GM18511 (cell line): Measurements from ENCODE around the gene RAB38.
A peak's percentile ranks its signal among the peaks of the same experiment; 100 is the strongest.

ENCODE experiments used
- ATAC-seq: cut with Tn5 transposase; IDR thresholded peaks from one replicate; pipeline ENCODE4 v1.9.1; 2021; ENCODE audit warnings: mild to moderate bottlenecking, moderate library complexity; ENCODE audit not compliant: unreplicated experiment

Gene RAB38

DNA sequence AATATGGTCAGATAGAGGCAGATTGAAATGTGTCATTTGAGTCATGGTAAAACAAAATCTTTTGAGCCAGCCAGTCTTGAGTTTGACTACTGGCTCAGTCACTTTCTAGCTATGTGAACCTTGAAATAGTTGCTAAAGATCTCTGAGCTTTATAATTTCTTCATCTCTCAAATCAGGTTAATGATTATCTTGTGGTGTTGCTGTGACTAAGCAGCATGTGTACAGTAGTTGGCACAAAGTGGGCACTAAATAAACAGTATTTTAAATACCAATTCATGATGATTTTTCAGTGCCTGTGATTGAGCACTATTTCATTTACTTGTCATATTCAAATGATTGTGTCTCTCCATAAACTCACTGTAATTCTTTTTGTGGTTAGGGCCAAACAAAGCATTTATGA, 70.8 kb downstream of the RAB38 start:
- peak; percentile 64 for ATAC-seq

DNA sequence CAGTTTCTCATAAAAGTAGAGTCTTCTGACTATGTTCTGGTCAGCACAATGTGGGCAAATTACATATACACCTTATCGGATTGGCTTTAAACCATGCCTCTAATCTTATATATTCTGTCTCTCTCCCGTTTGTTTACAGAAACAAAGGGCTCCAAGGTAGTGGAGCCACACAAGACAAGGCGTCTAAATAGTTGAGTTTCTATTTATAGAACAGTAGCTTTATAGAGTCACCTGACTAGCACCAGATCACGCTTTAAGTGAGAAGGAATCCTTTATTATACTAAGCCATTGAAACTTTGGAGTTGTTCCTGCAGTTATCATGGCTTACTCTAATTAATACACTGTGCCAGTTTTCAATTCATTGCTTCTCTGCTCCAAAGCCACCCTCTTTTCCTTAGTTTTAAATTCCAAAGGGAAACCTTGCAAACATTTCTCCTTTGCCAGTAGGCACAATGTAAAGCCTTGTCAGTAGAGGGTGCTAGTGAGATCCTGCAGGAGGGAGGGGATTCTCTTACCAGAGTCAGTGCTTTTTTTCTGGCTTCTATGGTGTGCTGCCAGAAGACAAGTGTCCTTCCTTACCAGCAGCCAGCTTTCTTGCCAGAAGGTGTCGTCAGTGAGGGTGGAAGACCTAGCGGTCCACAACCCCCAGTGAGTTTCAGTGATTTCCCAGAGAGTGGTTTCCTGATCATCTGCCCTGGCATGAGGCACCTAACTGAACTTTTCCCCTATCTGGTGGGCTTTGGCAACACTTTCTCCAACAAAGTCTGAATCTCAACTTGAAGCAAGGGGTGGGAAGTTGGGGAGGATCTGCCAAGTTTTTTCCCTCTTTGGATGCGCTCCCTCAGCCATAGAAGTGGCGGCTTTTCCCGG, 71.7 kb downstream of the RAB38 start:
- ATAC-seq = peak; percentile 84

DNA sequence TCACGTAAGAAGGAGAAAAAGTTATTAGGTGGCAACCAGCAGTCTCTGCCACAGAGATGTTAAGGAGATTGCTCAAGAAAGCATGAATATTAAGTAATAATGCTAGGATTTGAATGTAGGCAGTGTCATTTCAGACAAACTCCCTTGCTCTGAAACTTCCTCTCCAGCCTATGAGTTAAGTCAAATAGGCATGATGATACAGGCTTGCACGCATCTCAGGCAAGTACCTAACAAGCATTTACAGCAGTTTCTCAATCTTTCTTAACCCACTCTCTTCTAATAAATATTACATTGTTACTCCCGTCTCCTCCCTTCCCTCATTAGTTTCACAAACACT, 72.7 kb downstream of the RAB38 start:
- ATAC-seq = no peak

DNA sequence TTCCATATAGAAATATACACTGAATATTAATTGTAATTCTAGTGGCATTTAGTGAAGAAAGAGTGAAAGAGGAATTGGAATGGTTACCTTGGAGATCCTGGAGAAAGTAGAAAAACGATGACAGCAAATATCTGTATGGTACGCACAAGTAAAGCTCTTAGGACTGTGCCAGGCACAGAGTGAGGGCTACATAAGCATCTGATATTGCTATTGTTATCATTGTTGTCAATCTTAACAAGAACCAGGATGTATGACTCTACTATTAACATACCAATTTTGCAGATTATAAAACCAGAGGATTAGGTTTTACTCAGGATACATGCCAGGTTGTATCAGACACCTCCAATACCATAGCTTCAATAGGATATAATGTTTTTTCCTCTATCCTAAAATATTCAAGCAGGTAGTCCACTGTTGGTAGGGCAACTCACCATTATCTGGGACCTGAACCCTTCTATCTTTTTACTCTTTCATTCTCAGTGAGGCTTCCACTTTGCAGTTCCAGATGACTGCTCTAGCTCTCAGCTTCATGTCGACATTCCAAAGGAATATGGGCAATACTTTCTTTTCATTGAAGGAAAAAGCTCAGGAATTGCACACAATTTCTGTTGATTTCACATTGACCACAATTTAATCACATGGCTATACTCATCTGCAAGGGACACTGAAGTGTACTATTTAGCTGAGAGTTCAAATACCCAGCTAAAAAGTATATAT, 73.2 kb downstream of the RAB38 start:
- ATAC-seq = no peak

DNA sequence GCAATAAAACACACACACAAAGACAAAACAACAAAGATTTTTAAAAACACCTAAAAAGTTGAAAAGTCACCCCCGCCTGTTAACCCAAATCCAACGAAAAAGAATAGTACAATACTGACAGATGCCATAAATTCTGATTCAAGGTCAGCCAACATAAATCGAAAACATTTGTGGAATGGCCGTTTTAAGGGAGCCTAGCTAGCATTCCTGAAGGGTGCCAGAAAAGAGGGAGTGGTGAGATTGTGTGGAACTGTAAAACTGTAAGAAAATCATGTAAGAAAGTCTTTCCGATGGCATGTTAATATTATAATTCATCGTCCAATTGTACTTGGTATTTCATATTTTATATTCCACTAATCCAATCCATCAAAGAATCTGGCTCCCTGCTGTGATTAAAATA, 75.1 kb downstream of the RAB38 start:
- ATAC-seq = no peak

DNA sequence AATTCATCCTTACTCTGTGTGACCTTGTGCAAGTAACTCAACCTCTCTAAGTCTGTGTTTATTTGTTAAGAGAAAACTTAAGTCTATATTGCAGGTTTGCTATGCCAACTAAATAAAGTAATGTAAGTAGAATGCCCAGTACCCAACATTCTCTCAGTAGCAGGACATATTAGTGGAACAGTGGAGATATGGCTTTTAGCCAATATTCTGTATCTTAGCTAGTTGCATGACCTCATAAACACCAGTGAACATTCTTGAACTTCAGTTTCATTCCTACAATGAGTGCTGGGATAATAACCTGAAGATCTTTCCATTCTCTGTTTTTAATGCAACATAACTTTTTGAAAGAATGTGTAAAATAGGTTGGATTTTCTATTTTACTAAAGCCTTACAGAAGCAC, 77.0 kb downstream of the RAB38 start:
- ATAC-seq = no peak

DNA sequence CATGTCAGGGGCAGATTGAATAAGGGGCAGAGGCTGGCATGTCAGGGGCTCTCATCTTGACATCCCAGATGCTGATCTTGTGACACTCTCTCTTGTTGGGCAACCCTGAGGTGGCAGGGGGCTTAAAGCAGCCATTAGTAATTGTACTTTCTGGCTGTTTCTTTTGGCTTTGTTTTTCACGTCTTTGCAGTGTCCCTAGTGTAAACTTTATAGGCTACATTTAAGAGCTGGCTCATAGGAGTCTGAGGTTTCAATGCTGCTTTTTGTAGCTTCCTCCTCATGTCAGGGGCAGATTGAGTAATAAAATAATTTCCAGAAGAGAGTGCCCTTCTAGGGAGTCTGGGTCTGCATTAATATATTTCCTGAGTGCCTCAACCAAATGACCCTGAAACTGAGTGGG, 86.1 kb downstream of the RAB38 start:
- ATAC-seq = no peak

DNA sequence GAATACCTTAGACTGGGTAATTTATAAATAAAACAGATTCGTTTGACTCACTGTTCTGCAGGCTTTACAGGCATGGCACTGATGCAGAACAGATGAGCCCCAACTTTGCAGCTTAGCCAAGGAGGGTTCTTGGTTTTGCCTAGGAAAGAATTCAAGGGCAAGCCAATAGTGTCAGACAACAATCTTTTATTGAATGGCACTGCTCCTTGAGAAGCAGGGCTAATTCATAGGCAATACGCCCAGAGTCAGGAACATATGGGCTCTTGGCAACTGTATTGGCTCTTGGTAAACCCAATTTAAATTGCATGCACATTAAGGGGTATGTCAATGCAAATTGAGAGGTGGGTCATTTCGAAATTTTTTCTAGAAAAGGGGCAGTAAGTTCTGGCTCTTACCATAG, 87.9 kb downstream of the RAB38 start:
- ATAC-seq = no peak

DNA sequence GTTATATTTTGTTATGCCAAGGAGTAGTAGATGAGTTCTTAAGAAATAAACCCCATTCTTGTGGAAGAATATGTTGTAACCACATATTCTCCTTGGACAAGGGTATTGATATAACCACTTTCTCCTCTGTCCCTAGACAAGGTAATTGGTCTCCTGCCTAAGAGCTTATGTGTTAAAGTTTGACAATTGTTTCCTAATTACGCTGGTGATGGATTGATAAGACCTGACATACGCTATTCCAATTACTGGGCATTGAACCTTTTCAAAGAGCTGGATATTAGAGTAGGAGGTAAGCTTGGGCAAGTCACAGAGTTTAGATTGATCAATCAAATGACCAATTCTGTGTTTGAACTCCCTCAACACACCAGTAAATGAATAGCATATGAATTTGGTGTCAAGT, 88.9 kb downstream of the RAB38 start:
- no peak for ATAC-seq

DNA sequence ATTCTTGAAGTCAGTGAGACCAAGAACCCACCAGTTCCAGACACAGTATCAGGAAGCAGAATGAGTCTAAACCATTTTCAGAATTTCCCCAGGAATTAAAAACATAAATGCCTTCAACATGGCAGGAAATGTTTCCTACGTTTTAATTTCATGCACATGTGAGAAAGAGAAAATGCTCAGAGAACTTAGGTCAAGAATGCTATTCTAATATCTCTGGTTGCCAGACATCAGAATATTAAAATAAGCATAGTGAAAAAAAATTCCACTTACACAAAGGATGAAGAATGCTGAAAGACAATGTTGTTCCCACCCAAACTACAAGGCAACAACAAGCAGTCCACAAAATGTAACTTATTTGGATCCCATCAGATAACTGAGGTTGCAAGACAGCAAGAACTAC, 104.8 kb downstream of the RAB38 start:
- ATAC-seq = no peak

DNA sequence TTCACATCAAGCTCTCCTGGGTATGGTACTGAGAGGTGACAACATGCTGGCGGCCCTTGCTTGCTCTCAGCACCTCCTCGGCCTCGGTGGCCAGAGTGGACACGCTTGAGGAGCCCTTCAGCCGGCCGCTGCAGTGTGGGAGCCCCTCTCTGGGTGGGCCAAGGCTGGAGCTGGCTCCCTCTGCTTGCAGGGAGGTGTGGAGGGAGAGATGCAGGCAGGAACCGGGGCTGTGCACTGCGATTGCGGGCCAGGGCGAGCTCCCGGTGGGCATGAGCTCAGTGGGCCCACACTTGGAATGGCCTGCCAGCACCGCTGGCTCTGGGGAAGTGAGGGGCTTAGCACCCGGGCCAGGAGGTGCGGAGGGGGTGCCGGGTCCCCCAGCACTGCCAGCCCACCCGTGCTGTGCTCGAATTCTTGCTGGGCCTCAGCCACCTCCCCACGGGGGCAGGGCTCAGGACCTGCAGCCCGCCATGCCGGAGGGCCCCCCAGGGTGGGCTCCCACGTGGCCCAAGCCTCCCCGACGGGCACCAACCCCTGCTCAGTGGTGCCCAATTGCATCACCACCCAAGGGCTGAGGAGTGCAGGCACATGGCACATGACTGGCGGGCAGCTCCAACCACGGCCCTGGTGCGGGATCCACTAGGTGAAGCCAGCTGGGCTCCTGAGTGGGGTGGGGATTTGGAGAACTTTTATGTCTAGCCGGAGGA, 106.2 kb downstream of the RAB38 start:
- no peak for ATAC-seq

DNA sequence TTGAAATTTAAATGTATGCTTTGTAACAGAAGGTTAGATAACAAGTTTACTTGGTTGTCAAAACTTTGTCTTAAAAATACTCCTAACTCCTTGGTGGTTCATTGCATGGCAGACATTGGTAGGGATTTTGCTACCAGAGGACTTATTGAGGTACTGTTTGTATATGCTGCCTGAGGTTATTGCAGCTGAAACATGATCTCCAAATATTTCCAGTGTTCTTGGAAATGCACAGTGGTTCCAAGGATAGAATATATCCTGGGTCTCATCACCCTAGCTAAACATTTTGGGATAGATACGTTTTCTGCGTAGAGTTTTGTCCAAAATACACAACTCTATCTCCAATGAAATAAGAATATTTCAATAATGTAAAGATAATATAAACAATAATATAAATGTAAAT, 109.2 kb downstream of the RAB38 start:
- no peak for ATAC-seq

DNA sequence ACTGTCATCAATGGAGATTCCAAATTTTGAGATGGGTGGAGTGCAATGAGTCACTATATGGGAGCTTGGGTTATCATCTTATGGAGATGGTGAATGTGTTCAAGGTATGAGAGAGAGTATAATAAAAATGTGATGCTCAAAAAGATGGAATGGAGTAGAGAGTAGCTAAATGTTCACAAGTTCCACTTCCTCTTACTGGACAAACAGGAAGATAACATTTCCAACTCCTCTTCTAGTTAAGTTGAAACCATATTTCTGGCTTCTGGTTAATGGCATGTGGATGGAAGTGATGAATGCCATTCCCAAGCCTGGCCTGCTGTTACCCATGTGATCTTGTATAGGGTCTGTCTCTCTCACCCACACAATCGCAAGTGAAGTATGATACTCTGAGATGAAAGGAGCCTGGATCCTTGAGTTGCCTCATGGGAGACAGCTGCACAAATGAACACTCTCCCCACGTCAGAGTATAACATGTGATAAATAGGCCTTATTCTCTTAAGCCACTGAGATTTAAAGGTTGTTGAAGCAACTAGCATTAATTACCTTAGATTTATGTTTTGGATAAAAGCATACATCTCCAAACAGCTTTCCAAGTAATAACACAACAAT, 111.0 kb downstream of the RAB38 start:
- ATAC-seq = no peak
